GM19438 (cell line): ENCODE results near the gene SH2B2.
A peak's percentile ranks its signal among the peaks of the same experiment; 100 is the strongest.

Source experiments
- ATAC-seq: cut with Tn5 transposase; IDR thresholded peaks from one replicate; pipeline ENCODE4 v1.9.1; 2021; ENCODE audit warnings: low read depth; ENCODE audit not compliant: unreplicated experiment

SH2B2 gene

GRCh38 chr7:102264367-102264891 lies 22.2 kb upstream of the SH2B2 start:
- no peak for ATAC-seq

GRCh38 chr7:102266541-102266940 lies 20.1 kb upstream of the SH2B2 start:
- no peak for ATAC-seq

DNA sequence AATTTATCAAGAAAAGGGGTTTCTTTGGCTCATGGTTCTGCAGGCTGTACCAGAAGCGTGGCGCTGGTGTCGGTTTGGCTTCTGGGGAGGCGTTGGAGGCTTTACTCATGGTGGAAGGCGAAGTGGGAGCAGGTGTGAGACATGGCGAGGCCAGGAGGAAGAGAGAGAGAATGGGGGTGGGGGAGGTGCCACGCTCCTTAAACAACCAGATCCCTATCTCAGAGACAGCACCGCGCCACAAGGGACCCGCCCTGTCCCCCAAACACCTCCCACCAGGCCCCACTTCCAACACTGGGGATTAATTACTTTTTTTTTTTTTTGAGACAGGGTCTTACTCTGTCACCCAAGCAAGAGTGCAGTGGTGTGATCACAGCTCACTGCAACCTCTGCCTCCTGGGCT lies 18.0 kb upstream of the SH2B2 start:
- no peak for ATAC-seq

DNA sequence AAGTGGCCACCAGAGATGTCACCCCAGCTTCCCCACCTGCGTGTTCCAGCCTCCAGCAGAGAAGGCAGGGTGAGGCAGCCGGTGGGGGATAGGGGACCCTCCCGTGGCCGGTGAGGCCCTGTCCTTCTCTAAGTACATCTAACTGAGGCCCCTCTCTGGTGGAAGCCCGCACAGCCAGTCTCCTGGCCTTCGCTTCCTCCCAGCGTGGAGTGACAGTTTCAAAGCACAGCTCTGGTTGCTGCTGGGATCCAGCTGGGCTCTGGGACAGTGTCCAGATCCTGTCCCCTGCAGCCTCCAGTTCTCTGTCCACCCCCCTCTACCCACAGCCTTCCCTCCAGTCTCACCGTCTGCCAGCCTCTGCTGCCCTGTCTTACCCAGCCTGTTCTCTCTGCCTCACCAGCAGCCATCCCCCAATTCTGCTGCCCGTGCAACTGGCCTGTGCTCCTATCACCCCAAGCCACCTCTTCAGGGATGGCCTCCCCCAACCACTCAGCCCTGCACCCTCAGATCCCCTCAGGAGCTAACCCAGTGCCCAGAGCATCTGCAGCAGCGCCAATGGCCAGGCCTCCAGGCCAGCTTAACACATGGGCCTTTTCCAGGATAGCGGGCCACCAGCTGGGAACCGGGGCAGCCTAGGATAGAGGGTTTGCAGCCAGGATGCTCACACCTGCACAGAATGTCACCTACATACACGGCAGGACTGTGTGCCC lies 16.3 kb upstream of the SH2B2 start:
- ATAC-seq, result no peak

DNA sequence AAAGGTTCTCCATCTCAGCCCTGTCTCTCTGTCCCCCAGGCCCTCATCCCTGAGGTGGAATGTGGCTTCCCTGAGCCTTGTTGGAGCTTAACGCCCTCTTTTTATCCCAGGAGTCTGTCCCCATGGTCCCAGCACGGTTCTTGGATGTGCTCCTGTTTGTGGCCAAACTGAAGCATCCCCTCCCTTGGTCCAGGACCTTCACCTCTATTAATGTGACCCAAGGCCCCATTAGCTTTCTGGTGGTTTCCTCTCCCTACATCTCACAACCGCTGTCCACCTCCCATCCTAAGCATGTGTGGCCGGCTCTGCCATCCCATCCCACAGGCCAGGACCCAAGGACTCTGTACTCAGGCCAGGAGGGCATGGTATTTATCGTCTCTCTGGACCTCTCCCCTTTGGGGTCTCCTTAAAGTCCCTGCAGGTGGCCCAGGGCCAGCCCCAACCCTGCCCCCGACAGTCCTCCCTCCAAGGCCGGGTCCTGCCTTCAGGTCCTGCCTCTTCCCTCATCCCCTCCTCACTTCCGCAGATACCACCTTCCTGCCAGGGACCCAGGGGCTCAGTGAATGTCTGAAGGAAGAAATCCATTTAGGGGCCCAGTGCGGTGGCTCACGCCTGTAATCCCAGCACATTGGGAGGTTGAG lies 15.4 kb upstream of the SH2B2 start:
- ATAC-seq, result no peak

GRCh38 chr7:102272075-102272916 lies 14.4 kb upstream of the SH2B2 start:
- no peak for ATAC-seq

- no peak for ATAC-seq
These were observed 13.5 kb upstream of the SH2B2 start for GRCh38 chr7:102272917-102273748.

GRCh38 chr7:102273749-102274712 lies 12.6 kb upstream of the SH2B2 start:
- ATAC-seq, result no peak

- ATAC-seq, result no peak
These were observed 11.5 kb upstream of the SH2B2 start for GRCh38 chr7:102275123-102275703.

DNA sequence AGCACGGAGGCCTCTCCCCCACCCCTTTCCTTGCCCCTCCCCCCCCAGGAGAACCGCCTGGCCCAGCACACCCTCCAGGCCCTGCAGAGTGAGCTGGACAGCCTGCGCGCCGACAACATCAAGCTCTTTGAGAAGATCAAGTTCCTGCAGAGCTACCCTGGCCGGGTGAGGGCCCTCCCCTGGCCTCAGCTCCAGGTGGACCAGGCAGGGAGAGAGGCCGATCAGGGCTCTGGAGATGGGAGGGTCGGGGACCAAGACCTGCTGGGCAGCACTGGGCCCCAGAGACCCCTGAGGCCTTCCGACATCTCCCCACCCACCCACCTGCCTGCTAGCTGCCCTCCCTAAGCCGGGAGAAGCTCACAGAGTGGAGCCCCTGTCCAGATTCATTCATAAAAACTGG lies 8.8 kb upstream of the SH2B2 start:
- ATAC-seq, result no peak

DNA sequence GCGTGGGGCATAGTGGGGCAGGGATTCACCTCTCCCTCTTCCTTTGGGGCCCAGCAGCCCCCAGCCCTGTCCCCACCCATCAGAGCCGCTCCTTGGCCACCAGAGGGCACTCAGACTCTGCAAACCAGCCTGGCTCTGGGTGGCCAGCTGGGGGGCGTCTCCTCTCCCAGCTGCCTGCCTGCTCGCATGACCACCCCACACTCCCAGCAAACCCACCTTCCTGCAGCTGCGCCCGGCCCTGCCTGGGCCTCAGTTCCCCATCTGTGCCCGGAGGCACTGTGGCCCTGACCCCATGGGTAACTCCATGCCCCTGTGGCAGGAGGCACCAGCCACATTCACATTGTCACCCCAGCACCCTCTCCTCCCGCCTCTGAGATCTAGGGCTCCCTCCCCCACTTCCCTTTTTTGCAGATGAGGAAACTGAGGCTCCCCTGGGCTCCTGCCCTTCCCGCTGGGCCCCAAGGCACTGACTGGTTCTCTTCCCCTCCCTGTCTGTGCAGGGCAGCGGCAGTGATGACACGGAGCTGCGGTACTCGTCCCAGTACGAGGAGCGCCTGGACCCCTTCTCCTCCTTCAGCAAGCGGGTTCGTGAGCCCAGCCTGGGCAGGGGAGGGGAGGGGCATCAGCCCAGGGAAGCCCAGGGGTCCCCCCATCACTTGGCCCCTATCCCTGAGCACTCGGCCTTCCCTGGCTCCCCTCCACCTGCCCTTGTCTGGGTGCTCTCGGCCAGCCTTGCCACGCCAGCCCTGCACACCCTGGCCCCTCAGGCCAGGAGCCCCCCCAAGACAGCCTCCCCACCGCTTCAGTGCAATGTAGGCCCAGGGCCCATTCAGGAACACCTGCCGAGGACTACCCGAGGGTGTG lies 6.9 kb upstream of the SH2B2 start:
- peak; percentile 66 for ATAC-seq

DNA sequence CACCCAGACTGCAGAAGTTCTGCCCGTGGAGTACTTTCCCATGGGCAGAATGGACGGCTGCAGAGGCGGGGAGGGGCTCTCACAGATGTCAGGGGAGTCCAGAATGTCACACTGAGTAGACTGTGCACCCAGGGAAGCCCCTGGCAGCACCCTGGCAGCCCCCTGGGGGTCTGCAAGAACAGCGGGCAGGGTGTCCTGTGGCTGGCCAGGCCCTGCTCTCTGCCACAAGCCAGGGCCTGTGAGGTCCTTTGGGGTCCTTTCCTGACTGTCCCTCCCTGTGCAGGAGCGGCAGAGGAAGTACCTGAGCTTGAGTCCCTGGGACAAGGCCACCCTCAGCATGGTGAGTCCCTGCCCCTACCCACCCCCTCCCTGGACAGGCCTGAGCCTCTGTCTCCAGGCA lies 6.1 kb upstream of the SH2B2 start:
- no peak for ATAC-seq

DNA sequence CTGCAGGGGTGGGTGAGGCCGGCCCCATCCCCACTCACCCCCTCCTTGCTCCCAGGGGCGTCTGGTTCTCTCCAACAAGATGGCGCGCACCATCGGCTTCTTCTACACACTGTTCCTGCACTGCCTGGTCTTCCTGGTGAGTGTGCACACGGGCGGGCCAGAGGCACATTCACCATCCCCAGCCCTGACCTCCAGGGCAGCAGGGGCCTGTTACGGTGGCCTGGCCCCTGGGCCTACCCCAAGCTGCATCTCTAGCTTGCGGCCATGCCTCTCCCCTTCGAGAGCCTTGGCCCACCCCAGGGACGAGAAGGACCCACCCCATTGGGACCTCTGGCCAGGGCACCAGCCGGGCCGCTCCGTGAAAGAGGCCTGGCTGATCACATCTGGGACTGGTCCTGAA lies 4.9 kb upstream of the SH2B2 start:
- no peak for ATAC-seq

DNA sequence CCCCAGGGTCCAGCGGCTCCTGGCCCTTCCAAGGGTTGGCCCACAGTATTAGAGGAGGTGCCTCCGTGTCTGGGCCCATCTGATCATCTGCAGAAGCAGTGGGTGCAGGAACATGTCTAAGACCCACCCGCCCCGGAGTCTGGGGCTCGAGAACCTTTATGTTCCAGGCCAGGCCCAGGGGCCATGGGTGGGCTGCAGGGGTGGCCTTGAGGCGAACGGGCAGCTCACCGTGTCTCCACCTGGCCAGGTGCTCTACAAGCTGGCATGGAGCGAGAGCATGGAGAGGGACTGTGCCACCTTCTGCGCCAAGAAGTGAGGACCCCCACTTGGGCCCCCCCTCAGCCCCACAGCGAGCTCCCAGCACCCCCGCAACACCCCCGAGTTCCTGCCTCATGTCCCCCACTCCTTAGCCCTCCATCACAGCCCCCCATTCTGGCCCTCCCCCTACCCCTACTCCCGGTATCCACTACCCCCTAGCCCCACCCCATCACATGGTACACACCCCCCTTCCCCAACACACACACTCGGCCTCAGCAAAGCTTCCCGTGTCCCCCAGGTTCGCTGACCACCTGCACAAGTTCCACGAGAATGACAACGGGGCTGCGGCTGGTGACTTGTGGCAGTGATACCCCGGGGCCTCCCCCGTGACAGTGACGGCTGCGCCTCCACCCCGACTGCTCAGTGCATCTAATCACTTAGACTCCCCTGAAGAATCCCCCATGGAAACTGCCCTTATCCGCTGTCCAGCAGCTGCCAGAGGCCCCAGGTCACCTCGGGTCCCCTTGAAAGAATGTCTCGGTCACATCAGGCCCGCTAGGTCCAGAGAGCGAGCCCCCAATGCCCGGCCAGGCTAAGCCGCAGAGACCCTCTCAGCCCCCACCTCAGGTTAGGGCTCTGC lies 4.0 kb upstream of the SH2B2 start:
- ATAC-seq, result no peak

DNA sequence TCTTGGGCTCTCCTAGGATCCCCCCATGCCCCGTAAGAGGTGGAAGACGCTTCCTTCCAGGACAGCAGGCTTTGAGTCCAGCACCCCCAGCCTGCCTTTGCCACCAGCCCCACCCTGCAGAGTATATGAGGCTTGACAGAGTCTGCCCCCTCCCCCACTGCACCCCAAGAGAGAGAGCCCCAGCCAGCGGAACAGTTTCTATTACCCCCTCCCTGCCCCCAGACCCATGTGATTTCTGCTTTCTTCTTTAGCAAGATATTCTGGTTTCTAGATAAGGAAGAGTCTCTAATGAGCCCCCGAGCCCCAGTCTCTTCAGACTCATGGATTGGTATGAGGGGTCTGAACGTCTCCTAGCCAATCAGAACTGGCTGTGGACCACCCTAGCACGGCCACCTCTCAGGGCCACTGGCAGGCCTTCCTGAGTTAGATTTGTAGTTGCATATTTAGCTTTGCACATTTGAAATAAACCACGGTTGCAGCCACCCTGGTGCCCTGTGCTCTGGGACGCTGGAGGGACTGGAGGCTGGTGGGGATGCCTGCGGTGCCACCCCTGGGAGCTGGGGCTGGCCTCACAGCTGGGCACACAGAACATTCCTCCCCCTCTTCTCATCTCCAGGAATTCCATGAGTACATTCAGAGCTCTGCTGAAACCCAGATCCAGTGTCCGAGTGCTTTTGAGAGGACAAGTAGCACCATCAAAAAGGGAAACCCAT lies 3.0 kb upstream of the SH2B2 start:
- ATAC-seq, result no peak

- ATAC-seq, result no peak
These were observed 2.3 kb upstream of the SH2B2 start for GRCh38 chr7:102284399-102284798.
